Muscle of arm (tissue), 12 donors: ENCODE data around the gene PAGR1. TPM values are rescaled to one million over a fixed set of nuclear protein-coding genes. Genes with fewer than 3 reads are reported as not detected.
"Not testable (repeated sequence)": the region's sequence is repeated elsewhere in the genome, so short reads cannot be mapped to it uniquely, and the experiment has no call there.

Experiments
- DNase-seq: peaks from one replicate; pipeline ENCODE4 v3.0.0-alpha.2; 2013
- polyA plus RNA-seq, 12 donors: library from polyadenylated mRNA; unstranded; fragments of 120-200 nt; gene quantifications; one replicate each; pipeline ENCODE4 v1.2.1, GENCODE V29; 2013; ENCODE audit not compliant: insufficient read length in 12 of 12

The PAGR1 gene
- polyA plus RNA-seq, 12 donors: 22.9 to 47.7 (median 28.2) TPM; not detected in 1

DNA sequence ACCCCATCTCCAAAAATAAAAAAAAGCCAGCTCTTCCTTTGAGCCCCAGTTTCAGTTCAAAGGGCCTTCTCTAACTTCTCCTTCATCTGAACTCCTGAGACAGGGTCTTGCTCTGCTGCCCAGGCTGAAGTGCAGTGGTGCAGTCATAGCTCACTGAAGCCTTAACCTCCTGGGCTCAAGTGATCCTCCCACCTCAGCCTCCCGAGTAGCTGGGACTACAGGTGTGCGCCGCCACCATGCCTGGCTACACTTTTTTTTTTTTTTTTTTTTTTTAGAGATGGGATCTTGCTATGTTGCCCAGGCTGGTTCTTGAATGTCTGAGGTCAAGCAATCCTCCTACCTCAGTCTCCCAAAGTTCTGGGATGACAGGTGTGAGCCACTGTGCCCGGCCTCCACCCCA, 17.3 kb downstream of the PAGR1 start:
- DNase-seq: not testable (repeated sequence)

DNA sequence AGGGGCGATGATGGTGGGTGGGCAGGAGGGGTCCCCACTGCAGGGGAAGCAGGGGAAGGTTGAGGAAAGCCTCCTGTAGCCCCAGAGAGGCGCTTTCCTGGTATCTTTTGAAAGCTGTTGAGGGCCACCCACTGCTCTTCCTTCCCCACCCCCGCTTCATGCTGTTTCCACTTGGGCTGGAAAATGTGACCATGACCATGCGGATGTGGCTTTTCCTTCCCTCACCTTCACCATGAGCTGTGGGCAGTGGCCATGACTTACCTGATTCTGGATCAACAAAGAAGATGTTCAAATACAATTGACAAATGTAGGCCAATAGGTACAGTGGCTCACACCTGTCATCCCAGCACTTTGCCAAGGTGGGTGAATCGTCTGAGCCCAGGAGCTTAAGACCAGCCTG, 18.1 kb downstream of the PAGR1 start:
- DNase-seq: no peak

DNA sequence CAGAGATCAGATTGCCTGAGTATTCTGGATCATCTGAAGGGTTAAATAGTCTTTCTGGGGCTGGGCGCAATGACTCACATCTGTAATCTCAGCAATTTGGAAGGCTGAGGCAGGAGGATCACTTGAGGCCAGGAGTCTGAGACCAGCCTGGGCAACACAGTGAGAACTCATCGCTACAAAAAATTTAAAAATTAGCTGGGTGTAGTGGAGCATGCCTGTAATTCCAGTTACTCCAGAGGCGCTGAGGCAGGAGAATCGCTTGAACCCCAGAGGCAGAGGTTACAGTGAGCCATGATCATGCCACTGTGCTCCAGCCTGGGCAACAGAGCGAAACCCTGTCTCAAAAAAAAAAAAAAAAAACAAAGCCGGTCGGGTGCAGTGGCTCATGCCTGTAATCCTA, 20.0 kb downstream of the PAGR1 start:
- no peak for DNase-seq

DNA sequence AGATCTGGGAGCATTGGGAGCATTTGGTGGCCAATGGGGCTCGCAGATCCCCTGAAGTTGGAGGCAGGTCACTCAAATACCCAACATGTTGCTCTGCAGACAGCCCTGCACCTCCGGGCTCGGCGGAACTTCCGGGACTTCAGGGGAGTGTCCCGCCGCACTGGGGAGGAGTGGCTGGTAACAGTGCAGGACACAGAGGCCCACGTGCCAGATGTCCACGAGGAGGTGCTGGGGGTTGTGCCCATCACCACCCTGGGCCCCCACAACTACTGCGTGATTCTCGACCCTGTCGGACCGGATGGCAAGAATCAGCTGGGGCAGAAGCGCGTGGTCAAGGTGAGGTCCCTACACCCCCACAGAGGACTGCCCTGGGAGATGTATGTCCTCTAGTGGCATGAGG, 20.7 kb downstream of the PAGR1 start:
- DNase-seq: no peak

DNA sequence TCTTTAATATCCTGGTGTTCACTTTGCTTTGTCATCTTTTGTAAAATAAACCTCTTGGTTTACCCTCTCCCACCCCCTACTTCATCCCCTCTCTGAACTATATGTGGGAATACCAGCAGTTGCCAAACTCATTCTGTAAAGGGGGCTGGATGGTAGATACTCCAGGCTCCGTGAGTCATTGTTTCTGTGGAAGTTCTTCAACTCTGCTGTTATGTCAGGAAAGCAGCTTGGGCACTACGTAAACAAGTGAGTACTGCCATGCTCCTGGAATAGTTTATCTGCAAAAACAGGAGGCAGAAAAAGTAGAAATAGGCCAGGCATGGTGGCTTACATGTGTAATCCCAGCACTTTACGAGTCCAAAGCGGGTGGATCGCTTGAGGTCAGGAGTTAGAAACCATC, 21.9 kb downstream of the PAGR1 start:
- DNase-seq: no peak

DNA sequence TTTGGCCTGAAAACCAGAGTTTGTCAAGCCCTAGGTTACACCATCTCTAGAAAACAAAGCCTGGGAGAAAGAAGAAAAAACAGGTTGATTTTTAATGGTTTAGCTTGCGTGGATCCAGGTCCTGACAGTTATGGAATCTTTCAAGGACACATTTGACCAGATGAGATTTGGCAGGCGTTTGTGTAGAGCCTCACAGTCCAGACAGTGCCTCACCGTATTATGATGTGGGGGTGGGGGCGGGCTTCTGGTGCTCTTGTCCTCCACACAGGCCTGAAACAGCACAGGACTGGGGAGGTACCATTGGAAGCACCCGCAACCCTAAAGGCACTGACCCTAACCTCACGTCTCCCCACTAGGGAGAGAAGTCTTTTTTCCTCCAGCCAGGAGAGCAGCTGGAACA, 23.9 kb downstream of the PAGR1 start:
- no peak for DNase-seq

DNA sequence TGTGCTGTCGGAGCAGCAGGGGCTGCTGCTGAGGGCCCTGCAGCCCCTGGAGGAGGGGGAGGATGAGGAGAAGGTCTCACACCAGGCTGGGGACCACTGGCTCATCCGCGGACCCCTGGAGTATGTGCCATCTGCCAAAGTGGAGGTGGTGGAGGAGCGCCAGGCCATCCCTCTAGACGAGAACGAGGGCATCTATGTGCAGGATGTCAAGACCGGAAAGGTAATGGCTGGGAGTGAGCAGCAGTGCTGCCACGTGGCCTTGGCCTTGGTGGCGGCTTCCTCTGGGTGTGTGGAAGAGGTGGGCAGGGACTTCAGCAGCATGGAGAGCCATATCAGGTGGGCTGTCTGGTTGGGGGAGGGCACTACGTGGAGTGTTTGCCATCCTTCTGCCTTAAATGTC, 24.3 kb downstream of the PAGR1 start:
- no peak for DNase-seq

DNA sequence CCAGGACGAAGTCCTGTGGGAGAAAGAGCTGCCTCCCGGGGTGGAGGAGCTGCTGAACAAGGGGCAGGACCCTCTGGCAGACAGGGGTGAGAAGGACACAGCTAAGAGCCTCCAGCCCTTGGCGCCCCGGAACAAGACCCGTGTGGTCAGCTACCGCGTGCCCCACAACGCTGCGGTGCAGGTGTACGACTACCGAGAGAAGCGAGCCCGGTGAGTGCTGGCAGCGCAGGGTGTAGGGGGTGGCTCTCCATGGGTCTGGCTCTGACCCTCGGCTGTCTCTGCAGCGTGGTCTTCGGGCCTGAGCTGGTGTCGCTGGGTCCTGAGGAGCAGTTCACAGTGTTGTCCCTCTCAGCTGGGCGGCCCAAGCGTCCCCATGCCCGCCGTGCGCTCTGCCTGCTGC, 25.7 kb downstream of the PAGR1 start:
- no peak for DNase-seq

DNA sequence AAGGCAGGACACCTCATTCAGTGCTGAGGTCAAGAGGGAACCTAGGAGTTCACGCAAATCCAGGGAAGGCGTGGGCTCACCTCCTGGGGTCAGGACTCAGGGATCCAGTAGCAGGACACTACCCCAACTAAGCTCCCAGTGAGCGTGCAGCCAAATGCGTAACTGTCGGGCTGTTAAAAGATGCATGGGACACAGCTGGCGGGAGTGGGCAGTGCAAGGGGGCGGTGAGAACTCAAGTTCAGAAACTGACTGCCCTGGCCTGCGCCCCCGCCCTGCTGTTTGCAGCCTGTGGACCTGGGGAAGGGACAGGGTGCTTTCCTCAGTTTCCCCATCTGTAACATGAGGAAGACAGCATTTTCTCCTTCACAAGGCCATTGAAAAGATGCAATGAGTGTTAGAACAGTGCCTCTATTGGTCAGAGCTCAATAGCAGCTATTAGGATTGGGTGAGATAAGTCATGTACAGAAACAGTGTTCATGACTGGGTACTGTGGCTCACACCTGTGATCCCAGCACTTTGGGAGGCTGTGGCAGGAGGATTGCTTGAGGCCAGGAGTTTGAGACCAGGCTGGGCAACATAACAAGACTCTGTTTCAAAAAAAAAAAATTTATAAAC, 26.9 kb downstream of the PAGR1 start:
- DNase-seq: no peak

DNA sequence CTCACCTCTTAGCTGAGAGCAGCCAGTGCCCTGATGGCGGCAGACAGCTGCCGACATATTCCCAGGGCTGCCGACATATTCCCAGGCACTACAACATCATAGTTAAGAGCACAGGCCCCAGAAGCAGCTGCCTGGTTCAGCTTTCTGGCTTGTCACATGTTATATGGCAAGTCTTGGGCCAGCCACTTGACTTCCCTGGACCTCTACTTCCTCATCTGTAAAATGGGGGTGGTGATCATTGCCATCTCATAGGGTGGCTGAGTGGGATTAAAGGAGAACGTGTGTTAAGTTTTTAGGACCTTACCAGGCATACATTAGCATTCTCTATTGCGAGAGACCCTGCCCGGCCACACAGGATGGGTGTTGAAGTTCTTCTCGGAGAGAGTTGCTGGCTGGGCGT, 28.0 kb downstream of the PAGR1 start:
- DNase-seq: no peak

DNA sequence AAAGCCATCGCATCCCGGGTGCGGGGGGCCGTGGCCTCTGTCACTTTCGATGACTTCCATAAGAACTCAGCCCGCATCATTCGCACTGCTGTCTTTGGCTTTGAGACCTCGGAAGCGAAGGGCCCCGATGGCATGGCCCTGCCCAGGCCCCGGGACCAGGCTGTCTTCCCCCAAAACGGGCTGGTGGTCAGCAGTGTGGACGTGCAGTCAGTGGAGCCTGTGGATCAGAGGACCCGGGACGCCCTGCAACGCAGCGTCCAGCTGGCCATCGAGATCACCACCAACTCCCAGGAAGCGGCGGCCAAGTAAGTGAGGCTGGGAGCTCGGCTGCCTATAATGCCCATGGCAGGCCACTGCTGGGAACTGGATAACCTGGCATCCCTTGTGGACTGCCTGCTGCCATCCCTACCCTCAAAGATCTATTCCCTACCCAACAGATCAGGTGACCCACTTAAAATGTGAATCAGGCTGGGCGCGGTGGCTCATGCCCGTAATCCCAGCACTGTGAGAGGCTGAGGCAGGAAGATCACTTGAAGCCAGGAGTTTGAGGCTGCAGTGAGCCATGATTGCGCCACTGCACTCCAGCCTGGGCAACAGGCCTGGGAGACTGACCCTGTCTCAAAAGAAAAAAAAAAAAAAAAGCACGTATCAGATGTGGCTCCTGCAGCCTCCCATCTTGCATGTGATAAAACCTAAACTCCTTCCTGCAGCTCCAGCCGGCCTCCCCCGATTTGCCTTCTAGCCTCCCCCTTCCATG, 28.8 kb downstream of the PAGR1 start:
- DNase-seq: no peak

DNA sequence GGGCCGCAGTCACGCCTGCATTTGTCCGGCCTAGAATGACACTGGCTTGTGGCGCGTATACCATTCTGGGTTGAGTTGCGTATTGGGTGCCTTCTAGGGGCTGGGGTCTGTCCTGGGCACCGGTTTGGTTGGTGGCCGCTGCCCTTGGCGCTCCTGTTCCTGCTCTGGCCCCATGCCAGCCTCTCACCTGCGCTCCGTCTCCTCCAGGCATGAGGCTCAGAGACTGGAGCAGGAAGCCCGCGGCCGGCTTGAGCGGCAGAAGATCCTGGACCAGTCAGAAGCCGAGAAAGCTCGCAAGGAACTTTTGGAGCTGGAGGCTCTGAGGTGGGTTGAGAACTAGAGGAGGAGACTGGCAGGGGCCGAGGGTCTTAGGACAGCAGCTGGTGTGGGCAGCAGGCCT, 29.7 kb downstream of the PAGR1 start:
- no peak for DNase-seq

DNA sequence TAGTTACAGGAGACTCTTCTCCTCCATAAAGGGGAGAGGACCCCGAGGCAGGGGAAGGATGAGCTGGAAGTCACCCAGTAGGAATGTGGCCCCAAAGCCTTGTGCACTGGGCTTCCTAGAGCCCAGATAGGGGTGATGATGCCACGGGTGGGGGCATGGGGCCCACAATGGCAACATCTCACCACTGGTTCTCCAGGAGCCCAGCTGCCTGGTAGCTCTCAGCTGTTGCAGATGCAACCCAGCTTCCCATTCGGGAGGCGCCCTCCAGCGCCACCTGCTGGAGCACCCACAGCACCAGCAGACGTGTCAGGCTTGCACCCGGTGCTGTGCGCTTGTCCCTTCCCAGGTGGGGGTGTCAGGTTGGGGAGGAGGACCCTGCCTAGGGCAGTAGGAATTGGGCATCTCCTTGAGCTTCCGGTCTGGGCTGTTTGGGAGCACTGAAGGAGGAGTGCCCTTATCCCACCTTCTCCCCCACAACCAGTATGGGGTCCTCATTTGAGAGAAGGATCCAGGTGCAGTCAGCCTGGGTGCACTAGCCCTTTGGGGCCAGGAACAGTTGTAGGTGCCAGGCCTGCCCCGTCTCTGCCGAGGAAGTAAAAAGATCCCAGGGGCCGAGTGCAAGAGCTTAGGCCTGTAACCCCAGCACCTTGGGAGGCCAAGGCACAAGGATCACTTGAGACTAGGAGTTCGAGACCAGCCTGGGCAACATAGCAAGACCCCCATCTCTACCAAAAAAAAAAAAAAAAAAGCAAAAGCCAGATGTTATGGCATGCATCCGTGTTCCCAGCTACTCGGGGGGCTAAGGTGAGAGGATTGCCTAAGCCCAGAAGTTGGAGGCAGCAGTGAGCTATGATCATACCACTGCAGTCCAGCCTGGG, 32.7 kb downstream of the PAGR1 start:
- peak; percentile 41 for DNase-seq

DNA sequence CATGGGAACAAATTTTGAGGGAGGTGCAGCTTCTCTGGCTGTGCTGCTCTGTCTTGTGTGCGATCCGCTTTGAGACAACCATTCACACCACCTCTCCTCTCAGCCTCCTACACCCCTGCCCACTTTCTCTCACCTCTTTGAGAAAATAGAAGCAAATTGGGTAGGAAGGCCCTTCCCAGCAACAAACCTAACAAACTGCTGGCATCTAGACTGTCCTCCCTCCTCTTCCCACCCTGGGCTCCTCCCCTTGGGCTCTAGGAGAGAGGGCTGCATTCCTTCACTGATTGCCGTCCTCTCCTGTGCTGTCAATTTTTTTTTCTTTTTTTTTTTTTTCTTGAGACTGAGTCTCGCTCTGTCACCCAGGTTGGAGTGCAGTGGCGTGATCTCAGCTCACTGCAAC, 33.6 kb downstream of the PAGR1 start:
- no peak for DNase-seq

DNA sequence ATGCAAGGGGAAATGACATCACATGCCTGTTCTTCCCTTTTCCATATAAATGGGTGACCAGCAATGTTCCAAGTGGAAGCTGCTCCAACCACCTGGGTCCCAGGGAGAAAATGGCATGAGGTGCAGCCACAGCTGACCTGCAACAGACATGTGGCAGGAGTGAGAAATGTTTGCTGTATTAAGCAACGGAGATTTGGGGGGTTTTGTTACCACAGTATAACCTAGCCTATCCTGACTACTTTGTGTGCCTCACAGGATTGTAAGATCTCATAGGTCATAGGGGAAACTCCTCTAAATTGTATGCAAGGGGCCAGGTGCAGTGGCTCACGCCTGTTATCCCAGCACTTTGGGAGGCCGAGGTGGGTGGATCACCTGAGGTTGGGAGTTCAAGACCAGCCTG, 35.0 kb downstream of the PAGR1 start:
- no peak for DNase-seq

DNA sequence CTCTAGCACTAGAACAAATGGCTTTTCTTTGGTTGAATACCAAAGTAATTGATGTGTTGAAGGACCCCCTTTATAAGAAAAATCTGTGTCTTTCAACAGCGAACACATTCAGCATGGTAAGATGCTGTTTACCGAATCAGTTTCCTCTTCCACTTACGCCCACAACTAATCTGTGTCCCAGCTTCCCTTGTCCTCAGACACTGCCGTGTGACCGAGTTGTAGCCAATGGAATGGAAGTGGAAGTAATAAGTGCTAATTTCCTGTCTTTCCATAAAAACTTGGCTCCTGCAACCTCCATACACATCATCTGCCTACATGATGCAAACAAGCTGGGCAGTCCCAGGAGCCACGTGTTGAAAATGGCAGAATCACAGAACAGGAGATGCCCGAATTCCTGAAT, 36.7 kb downstream of the PAGR1 start:
- DNase-seq: peak; percentile 35

DNA sequence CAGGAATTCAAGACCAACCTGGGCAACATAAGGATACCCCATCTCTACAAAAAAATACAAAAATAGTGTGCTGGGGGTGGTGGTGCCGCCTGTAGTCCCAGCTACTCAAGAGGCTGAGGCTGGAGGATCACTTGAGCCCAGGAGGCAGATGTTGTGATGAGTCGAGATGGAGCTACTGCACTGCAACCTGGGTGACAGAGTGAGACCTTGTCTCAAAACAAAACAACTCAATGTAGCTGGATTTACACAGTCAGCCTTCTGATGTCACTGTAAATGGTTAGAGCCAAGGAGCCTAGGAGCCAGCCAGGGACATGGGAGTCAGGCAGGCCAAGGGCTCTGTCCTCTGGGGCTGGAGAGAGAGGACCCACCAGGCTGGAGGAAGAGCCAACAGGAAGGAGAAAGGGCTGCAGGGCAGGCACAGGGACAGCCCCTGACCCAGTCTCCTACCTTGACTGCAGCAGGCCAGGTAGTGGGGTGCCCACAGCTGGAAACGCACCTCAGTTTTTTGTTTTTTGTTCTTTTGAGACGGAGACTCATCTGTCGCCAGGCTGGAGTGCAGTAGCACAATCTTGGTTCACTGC, 38.7 kb downstream of the PAGR1 start:
- no peak for DNase-seq

DNA sequence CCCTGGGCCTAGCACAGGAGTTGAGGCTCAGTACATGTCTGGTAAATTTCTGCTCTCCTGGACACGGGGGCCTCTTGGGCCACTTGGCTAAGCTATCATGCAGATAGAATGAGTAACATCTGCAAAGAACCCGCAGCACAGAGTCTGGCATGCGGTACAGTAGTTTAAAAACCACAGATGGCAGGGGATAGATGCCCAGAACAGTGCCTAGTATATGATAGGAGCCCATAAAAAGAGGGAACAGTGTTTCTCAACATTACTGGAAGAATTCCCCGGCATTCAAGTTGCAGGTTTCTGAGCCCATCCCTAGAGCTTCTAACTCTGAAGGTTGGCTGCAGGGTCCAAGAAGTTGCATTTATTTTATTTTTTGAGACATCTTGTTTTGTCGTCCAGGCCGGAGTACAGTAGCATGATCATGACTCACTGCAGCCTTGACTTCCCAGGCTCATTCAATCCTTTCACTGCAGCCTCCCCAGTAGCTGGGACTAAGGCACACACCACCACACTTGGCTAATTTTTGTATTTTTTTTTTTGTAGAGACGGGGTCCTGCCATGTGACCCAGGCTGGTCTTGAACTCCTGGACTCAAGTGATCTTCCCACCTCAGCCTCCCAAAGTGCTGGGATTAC, 41.3 kb downstream of the PAGR1 start:
- DNase-seq: no peak

DNA sequence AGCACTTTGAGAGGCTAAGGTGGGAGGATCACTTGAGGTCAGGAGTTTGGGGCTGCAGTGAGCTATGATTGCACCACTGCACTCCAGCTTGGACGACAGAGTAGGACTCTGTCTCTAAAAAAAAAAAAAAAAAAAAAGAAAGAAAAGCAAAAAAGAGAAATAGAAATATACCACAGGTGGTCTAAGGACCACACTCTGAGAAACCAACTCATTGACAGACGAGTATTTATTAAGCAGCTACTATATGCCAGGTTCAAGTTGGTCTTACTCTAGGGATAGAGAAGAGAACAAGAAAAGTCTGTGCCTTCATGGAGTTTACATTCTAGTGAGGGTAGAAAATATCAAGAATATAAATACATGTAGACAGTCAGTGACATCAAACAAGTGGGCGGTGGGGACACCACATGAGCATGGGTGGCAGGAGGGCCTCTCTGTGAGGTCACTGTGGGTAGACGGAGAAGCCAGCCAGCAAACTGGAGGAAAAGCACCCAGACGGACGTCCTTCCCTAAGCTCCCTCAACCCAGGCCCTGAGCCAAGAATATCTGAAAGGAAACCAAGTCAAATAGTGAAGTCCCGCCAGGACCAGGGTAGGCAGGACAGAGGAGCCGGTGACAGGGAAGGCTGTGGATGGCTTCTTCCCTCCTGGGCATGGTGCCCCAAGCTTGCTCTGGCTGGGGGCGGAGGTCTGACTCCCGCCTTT, 42.3 kb downstream of the PAGR1 start:
- no peak for DNase-seq

DNA sequence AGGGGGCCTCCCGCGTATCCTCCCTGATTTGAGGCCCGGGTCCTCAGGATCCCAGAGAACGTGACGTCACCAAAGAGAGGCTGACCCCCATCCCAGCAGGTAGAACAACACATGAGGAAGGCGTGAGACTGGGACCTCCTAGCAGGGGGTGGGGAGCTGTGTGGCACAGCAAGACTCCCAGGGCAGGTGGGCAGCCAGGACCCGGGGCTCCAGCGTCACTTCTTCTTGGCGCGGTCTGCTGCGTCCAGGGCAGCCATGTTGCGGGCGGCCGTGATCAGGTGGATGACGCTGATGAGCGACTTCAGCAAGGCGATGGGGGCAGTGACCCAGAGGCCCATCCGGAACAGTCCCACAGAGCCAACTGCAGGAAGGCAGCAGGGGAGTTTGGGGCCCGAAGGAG, 43.0 kb downstream of the PAGR1 start:
- no peak for DNase-seq

DNA sequence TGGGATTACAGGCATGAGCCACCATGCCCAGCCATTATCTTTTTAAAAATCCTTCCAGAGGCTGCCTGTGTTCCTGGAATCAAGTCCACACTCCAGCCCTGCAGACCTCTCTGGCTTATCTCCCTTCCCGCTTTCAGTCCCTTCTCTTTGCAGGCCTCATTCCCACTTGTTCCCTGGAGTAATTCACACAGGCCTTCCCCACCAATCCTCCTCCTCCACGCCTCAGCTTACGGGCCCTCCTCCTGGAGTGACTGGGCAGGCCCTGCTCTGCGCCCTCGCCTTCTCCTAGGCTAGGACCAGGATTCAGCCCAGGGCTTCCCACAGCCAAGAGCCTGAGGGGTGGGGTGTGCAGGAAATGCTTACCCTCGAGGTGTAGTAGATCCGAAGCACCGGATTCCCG, 44.3 kb downstream of the PAGR1 start:
- no peak for DNase-seq
